Kidney epithelial cell (primary cell): Measurements from ENCODE around the gene OPCML. TPM values are rescaled to one million over a fixed set of nuclear protein-coding genes. Genes with fewer than 3 reads are reported as not detected.

Experiments
- DNase-seq: peaks from one replicate; pipeline ENCODE4 v3.0.0-alpha.2; 2010; ENCODE audit warnings: low read depth
- H3K27me3 ChIP-seq: 2 replicates; pipeline ENCODE4 v1.6.0; 2011; ENCODE audit warnings: low read length; ENCODE audit not compliant: control insufficient read depth, insufficient read depth
- H3K36me3 ChIP-seq: 2 replicates; pipeline ENCODE4 v1.5.1; 2011; ENCODE audit warnings: low read length; ENCODE audit not compliant: control insufficient read depth, insufficient read depth
- H3K4me3 ChIP-seq: 2 replicates; pipeline ENCODE4 v1.5.1; 2011; ENCODE audit warnings: low read depth, mild to moderate bottlenecking, control low read depth, low read length
- total RNA-seq: library from RNA; depleted of rRNA; stranded (reverse); fragments of >200 nt; gene quantifications from 2 replicates; pipeline ENCODE4 v1.2.3, GENCODE V29; 2015
- TF ChIP-seq, protein P1 (sequence below): IDR thresholded peaks from 2 replicates; pipeline ENCODE4 v1.5.1; 2011; ENCODE audit warnings: mild to moderate bottlenecking, moderate library complexity, low read length, control low read depth, inconsistent platforms; ENCODE audit not compliant: insufficient read depth, poor library complexity, severe bottlenecking

The OPCML gene
- total RNA-seq, 1 donor from 2014 or later: under 0.01 TPM

DNA sequence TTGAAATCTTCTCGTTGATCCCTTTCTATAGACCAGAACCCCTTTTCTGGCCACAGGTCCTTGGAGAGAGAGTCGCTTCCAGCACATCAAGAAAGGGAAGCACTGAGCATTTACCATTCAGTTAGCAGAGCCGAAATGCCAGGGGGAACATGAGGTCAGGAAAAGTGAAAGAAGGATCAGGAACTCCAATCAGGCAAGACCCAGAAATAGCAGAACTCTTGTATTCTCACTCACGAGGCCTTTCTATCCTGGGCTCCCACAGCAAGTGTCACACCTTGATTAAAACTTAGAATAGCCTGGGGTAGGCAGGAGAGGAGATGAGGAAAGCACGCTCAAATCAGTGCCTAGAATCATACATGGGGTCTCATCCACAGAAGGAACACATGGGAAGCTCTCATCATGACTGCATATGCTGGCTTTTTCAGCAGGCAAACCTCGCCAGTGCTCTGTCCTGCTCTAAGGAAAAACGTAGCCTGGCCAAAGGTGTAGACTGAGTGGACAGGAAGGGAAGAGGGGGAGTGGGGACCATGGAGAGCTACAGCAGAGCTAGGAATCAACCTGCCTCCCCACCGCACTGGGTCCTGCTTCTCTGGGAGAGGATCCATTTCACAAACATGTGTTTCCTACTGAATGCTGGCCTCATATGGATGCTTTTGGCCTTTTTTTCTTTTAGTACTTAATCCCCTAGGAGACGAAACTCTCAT lies 40.5 kb downstream of the OPCML start:
- no peak for DNase-seq
- H3K36me3 ChIP-seq: no peaks in the 10 kb centered on the region
- H3K4me3 ChIP-seq: no peak overlapping the region
- H3K27me3 ChIP-seq: no peaks in the 10 kb centered on the region
- TF ChIP-seq, protein P1, sequence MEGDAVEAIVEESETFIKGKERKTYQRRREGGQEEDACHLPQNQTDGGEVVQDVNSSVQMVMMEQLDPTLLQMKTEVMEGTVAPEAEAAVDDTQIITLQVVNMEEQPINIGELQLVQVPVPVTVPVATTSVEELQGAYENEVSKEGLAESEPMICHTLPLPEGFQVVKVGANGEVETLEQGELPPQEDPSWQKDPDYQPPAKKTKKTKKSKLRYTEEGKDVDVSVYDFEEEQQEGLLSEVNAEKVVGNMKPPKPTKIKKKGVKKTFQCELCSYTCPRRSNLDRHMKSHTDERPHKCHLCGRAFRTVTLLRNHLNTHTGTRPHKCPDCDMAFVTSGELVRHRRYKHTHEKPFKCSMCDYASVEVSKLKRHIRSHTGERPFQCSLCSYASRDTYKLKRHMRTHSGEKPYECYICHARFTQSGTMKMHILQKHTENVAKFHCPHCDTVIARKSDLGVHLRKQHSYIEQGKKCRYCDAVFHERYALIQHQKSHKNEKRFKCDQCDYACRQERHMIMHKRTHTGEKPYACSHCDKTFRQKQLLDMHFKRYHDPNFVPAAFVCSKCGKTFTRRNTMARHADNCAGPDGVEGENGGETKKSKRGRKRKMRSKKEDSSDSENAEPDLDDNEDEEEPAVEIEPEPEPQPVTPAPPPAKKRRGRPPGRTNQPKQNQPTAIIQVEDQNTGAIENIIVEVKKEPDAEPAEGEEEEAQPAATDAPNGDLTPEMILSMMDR: no peak

DNA sequence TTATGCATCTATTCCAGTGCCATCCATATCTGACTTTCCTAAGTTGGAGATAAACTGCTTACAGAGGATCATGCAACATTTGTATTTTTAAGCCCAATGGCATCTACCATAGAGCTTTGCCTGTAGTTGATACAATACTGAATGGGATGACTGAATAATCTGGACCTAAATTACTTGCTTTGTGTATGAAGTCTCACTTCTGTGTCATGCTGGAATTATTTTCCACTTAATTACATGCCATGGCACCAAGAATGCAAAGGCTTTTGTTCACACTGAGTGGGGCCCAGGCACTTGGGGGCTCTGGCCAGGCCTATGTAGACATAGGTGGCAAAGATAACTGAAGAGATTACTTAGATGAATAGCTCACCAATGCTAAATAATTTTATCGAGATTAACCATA lies 51.6 kb downstream of the OPCML start:
- no peak overlapping the region for H3K4me3 ChIP-seq
- no peaks in the 10 kb centered on the region for H3K36me3 ChIP-seq
- no peaks in the 10 kb centered on the region for H3K27me3 ChIP-seq
- TF ChIP-seq, protein P1: no peak
- no peak for DNase-seq

DNA sequence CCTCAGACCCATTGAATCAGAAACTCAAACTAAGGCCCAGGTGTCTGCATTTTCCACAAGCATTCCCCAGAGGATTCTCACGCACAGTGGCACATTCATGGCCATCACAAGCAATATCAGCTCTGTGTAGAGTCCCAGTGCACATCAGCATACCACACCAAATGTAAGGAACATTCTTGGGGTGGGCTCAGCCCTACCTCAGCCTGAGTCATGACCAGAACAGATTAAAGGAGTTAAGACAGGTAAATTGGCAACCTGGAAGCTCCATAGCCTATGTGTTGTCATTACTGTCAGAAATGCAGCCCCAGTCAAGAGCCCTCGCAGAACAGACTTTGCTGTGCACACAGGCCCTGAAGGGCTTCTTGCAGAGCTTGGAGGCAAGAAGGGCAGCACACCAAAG lies 53.1 kb downstream of the OPCML start:
- H3K27me3 ChIP-seq: no peaks in the 10 kb centered on the region

DNA sequence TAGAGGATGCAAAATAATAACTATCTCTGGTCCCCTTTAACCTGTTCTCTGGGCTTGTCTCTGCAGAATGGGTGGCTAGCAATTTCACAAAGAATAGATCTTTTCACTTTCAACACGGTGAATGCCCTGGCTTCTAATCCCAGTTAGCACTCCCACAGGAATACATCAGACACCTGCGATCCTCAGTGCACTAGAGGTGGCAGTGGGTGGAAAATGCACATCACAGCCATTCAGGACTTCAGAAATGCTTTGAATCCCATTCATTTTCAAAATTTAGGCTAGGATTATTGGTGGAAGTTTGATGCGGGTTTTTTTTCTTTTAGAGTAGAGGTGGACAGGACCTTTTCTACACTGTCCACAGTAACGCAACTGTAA lies 55.1 kb downstream of the OPCML start:
- no peaks in the 10 kb centered on the region for H3K27me3 ChIP-seq
- H3K36me3 ChIP-seq: no peaks in the 10 kb centered on the region
- TF ChIP-seq, protein P1: no peak
- no peak overlapping the region for H3K4me3 ChIP-seq
- DNase-seq: no peak

More for the DNA sequence above, 53.1 kb downstream of the OPCML start:
- TF ChIP-seq, protein P1: no peak
- no peak for DNase-seq
- no peak overlapping the region for H3K4me3 ChIP-seq
- H3K36me3 ChIP-seq: no peaks in the 10 kb centered on the region

DNA sequence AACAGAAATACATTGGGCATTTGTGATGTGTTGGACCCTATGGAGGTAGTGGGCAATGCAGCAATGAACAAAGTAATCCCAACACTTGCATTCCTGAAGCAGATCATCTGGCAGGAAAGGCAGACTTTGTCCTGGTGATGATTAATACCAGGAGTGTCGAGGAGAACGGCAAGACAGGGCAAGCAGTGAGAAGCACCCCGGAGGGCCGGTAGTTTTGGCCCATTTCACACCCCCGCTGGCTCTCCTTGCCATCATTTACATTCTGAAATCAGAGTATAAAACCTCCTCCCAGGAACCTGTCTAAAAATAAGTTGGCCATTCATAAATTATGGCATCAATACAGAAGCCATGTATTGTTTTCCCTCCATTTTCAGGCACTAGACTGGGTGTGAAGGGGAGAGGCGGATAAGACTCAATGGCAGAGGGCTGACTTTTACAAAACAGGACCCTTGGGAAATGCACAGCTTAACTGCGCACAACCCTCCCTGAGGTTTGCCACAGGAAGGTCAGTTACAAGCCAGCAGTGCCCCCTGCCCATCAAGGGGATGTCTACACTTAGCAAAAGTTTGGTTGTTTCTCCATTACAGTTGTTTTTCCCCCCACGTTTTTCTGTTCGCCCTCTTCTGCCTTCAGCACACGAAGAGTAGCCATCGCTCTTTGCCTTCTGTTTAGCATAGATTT lies 55.6 kb downstream of the OPCML start:
- Histone ChIP-seq H3K27me3 (no peaks in the 10 kb centered on the region), H3K4me3 (no peak overlapping the region), H3K36me3 (no peaks in the 10 kb centered on the region)
- TF ChIP-seq, protein P1: no peak
- no peak for DNase-seq
